MM.1S (cell line): Measurements from ENCODE around the gene CDK12.

Experiments
- DNase-seq: peaks from one replicate; pipeline ENCODE4 v3.0.0-alpha.2; 2015
- H2AFZ ChIP-seq: fragments of 300-600 bp; sonication (generic); 2 replicates; pipeline ENCODE4 v1.6.0; 2016; ENCODE audit warnings: antibody characterized with exemption, low read length
- H3F3A ChIP-seq: fragments of 300-600 bp; sonication (generic); 2 replicates; pipeline ENCODE4 v1.6.1; 2016; ENCODE audit warnings: mild to moderate bottlenecking, antibody characterized with exemption, low read length, moderate library complexity, mixed read lengths; ENCODE audit not compliant: insufficient read depth
- H3K27ac ChIP-seq: fragments of 300-600 bp; sonication (generic); 2 replicates; pipeline ENCODE4 v1.5.1; 2016; ENCODE audit warnings: mild to moderate bottlenecking, low read length
- H3K27me3 ChIP-seq: fragments of 300-600 bp; sonication (generic); replicated peaks from 2 replicates; pipeline ENCODE4 v1.6.0; 2016; ENCODE audit warnings: low read length; ENCODE audit not compliant: insufficient read depth
- H3K36me3 ChIP-seq: fragments of 300-600 bp; sonication (generic); replicated peaks from 2 replicates; pipeline ENCODE4 v1.6.1; 2016; ENCODE audit warnings: mild to moderate bottlenecking, low read length, mixed read lengths; ENCODE audit not compliant: insufficient read depth
- H3K4me1 ChIP-seq: fragments of 300-600 bp; sonication (generic); 2 replicates; pipeline ENCODE4 v1.6.1; 2016; ENCODE audit warnings: low read length, mixed read lengths
- H3K4me2 ChIP-seq: fragments of 300-600 bp; sonication (generic); 2 replicates; pipeline ENCODE4 v1.6.0; 2016; ENCODE audit warnings: low read depth, low read length
- H3K4me3 ChIP-seq: fragments of 300-600 bp; sonication (generic); 2 replicates; pipeline ENCODE4 v1.5.1; 2016; ENCODE audit warnings: low read length, mixed read lengths
- H3K79me2 ChIP-seq: fragments of 300-600 bp; sonication (generic); 2 replicates; pipeline ENCODE4 v1.6.1; 2016; ENCODE audit warnings: mixed run types, low read length, mixed read lengths
- H3K9ac ChIP-seq: fragments of 300-600 bp; sonication (generic); 2 replicates; pipeline ENCODE4 v1.6.1; 2016; ENCODE audit warnings: low read length, mixed read lengths
- H3K9me2 ChIP-seq: fragments of 300-600 bp; sonication (generic); replicated peaks from 2 replicates; pipeline ENCODE4 v1.6.1; 2016; ENCODE audit warnings: mild to moderate bottlenecking, low read length, mixed read lengths; ENCODE audit not compliant: insufficient read depth
- H3K9me3 ChIP-seq: fragments of 300-600 bp; sonication (generic); replicated peaks from 2 replicates; pipeline ENCODE4 v1.6.1; 2016; ENCODE audit warnings: mild to moderate bottlenecking, low read length, mixed read lengths; ENCODE audit not compliant: insufficient read depth
- H4K20me1 ChIP-seq: fragments of 300-600 bp; sonication (generic); 2 replicates; pipeline ENCODE4 v1.6.1; 2016; ENCODE audit warnings: mild to moderate bottlenecking, low read length, moderate library complexity, mixed read lengths; ENCODE audit not compliant: insufficient read depth
- EZH2 ChIP-seq: fragments of 300-600 bp; sonication (generic); optimal IDR thresholded peaks from 2 replicates; pipeline ENCODE3; 2017; ENCODE audit warnings: low read depth, mild to moderate bottlenecking, antibody characterized with exemption, low read length, mixed read lengths
- EZH2phosphoT487 ChIP-seq: fragments of 300-600 bp; sonication (generic); IDR thresholded peaks from 2 replicates; pipeline ENCODE4 v1.6.1; 2018; ENCODE audit warnings: antibody characterized with exemption, low read length
- TF ChIP-seq, protein P1 (sequence below): fragments of 300-600 bp; sonication (generic); IDR thresholded peaks from 2 replicates; pipeline ENCODE4 v1.5.1; 2016; ENCODE audit warnings: antibody characterized with exemption, low read length, mixed read lengths

Gene CDK12

DNA sequence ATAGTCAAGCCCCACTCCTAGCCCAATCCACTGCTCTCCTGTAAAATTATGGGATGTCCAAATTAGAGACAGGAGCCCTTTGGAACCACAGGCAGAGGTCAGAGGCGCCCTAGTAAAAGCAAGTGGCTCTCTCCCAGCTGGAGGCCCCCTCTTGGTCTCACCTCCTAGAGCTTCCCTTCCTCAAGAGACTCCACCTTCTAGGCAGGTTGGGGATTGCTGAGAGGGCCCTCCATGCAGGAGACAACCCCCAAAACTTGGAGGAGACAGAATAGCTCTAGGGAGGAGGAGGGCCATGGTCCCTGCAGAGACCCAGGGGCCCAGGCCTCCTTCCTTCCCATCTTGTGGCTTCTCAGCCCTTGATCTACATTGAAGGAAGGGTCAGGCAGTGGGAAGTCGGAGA, 117.0 kb downstream of the CDK12 start:
- Histone ChIP-seq H3K9ac (no peak overlapping the region), H3K9me2 (no peaks in the 10 kb centered on the region)

DNA sequence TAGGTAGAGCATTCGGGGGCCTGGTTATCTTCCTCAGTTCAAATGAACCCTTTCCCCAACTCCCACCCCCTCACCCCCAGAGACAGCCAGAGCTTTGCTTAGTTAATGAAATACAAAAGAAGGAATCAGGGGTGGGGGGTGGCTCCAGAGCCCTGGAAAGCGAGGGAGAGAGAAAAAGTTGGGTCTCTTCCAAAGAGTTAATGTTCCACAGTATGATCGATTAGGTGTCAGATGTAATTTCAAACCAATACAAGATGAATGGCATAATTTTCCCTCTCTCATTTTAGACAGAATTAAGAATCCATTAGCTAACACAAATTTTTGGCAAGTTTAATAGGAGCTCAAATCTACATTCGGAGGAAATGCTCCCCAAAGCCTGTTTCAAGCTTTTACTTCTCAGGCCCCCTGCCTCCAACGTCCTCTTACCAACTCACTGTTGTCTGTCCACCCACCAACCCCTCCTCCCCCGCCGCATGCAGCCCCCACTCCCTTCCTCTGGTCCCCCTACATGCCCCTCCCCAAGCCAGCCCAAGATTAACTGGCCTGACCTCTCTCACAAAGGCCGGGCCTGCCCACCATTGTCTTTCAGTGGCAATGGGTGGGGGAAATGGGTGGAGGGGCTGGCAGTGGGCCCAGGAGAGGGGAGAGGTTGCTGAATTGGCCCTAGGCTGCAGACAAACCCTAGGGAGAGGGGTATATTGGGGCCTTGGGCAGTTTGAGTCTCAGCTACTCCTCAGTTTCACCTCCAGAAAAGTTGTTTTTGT, 118.2 kb downstream of the CDK12 start:
- TF ChIP-seq EZH2, result no peak
- no peak for TF ChIP-seq EZH2phosphoT487
- TF ChIP-seq, protein P1, sequence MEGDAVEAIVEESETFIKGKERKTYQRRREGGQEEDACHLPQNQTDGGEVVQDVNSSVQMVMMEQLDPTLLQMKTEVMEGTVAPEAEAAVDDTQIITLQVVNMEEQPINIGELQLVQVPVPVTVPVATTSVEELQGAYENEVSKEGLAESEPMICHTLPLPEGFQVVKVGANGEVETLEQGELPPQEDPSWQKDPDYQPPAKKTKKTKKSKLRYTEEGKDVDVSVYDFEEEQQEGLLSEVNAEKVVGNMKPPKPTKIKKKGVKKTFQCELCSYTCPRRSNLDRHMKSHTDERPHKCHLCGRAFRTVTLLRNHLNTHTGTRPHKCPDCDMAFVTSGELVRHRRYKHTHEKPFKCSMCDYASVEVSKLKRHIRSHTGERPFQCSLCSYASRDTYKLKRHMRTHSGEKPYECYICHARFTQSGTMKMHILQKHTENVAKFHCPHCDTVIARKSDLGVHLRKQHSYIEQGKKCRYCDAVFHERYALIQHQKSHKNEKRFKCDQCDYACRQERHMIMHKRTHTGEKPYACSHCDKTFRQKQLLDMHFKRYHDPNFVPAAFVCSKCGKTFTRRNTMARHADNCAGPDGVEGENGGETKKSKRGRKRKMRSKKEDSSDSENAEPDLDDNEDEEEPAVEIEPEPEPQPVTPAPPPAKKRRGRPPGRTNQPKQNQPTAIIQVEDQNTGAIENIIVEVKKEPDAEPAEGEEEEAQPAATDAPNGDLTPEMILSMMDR, result no peak
- H3K4me2 ChIP-seq, result no peak overlapping the region
- H3K27ac ChIP-seq, result no peak overlapping the region
- H3K79me2 ChIP-seq, result no peaks in the 10 kb centered on the region
- no peak for DNase-seq
- H3K4me1 ChIP-seq, result no peaks in the 10 kb centered on the region
- H3K27me3 ChIP-seq, result no peaks in the 10 kb centered on the region
- no peaks in the 10 kb centered on the region for H3K36me3 ChIP-seq
- H3F3A ChIP-seq, result no peaks in the 10 kb centered on the region
- H3K9me3 ChIP-seq, result no peaks in the 10 kb centered on the region
- H4K20me1 ChIP-seq, result no peaks in the 10 kb centered on the region
- H3K4me3 ChIP-seq, result no peak overlapping the region
- no peaks in the 10 kb centered on the region for H3K9me2 ChIP-seq
- no peak overlapping the region for H2AFZ ChIP-seq
- no peak overlapping the region for H3K9ac ChIP-seq

More for the DNA sequence above, 117.0 kb downstream of the CDK12 start:
- no peak overlapping the region for H3K4me2 ChIP-seq
- no peaks in the 10 kb centered on the region for H3K9me3 ChIP-seq
- no peaks in the 10 kb centered on the region for H3K4me1 ChIP-seq
- no peaks in the 10 kb centered on the region for H3K27me3 ChIP-seq
- no peaks in the 10 kb centered on the region for H4K20me1 ChIP-seq
- no peaks in the 10 kb centered on the region for H3K36me3 ChIP-seq
- no peak for DNase-seq
- H2AFZ ChIP-seq, result no peak overlapping the region
- H3K79me2 ChIP-seq, result no peaks in the 10 kb centered on the region
- H3F3A ChIP-seq, result no peaks in the 10 kb centered on the region
- no peak overlapping the region for H3K4me3 ChIP-seq
- no peak overlapping the region for H3K27ac ChIP-seq
- TF ChIP-seq, protein P1, result no peak
- TF ChIP-seq EZH2phosphoT487 (no peak), EZH2 (no peak)

DNA sequence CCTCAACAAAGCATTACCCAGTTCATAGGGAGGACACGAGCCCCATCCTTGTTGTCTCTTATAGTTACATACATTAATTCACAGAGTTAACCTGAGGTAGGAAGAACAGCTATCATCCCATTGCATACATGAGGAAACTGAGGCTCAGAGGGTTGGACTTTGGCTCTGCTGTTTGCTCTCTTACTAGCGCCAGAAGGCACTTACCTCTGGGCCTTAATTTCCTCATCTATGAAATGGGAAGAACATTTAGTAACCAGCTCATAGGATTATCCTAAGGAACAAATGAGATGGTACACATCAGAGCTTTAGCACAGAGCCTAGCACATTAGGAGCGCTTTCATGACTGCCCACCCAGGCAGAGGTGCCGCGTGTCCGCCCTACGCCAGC, 118.8 kb downstream of the CDK12 start:
- no peaks in the 10 kb centered on the region for H3K9me2 ChIP-seq
- H3K27me3 ChIP-seq, result no peaks in the 10 kb centered on the region
- H3K36me3 ChIP-seq, result no peaks in the 10 kb centered on the region
- no peak overlapping the region for H2AFZ ChIP-seq
- DNase-seq, result no peak
- no peak overlapping the region for H3K9ac ChIP-seq
- no peaks in the 10 kb centered on the region for H3K4me1 ChIP-seq
- no peaks in the 10 kb centered on the region for H4K20me1 ChIP-seq
- no peak overlapping the region for H3K27ac ChIP-seq
- no peaks in the 10 kb centered on the region for H3K9me3 ChIP-seq
- no peaks in the 10 kb centered on the region for H3K79me2 ChIP-seq
- no peak overlapping the region for H3K4me2 ChIP-seq
- TF ChIP-seq, protein P1, result no peak
- TF ChIP-seq EZH2phosphoT487, result no peak
- TF ChIP-seq EZH2, result no peak
- H3K4me3 ChIP-seq, result no peak overlapping the region
- H3F3A ChIP-seq, result no peaks in the 10 kb centered on the region
